Measurements from ENCODE around the gene ERVFRD-1. TPM values are rescaled to one million over a fixed set of nuclear protein-coding genes. Genes with fewer than 3 reads are reported as not detected.
"Not testable (repeated sequence)": the region's sequence is repeated elsewhere in the genome, so short reads cannot be mapped to it uniquely, and the experiment has no call there.

Gene ERVFRD-1
- polyA plus RNA-seq, 4 donors = 0.13 to 0.25 (median 0.18) TPM

DNA sequence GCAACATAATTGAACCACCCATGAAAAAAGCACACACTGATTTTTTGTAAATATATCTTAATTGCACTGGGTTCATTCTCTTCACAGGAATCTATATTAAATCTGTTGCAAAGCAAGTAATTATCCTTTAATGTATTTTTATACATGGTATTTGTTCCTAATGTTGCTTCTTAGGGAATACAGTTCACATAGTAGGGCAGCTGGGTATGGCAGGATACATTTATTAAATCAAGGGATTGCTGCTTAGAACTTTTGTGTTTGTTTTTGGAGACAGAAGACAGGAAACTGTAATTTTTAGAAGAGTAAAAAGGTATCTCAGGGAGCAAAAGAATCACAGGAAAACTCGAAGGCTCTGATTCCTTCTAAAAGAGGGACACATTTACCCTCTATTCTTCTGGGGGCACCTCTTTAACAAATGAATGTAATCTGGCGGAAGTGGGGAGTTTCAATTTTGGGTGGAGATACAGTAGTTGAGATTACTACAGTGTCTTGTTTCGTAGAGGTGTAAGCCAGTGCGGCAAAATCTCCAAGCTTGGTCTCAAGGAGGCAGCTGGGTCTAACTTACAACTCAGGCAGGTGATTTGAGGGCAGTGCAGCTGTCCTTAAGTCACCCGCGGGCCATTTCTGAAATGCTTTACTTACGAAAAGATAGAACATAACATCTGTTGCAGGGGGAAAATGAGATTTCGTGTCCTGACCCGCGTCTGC, 18.7 kb downstream of the ERVFRD-1 start:
- DNase-seq (ENCODE audit: low read depth in 4 of 4, low spot score in 3 of 4) = peak in 2 of 4 donors; percentile 28 to 37

DNA sequence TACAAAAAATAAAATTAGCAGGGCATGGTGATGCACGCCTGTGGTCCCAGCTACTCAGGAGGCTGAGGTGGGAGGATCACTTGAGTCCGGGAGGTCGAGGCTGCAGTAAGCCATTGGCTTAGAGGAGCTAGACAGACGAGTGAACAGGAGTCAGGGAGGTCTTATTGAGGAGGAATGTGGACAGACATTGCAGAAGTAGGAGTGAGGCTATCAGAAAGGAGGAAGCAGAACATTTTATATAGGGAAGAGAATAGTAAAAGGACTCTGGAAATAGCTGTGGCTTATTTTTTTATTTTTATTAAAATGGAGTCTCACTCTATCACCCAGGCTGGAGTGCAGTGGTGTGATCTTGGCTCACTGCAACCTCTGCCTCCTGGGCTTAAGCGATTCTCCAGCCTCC, 20.4 kb downstream of the ERVFRD-1 start:
- DNase-seq (ENCODE audit: low read depth in 4 of 4, low spot score in 3 of 4) = not testable (repeated sequence)

DNA sequence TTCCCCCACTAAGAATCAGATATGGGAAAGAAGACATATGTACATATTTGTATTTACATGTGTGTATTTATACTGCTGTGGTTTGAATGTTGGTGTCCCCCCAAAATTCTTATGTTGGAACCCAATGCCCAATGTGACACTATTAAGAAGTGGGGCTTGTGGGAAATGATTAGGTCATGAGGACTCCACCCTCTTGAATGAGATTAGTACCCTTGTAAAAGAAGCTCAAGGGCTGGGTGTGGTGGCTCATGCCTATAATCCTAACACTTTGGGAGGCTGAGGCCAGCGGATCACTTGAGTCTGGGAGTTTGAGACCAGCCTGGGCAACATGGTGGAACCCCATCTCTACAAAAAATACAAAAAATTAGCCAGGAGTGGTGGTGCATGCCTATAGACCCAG, 21.8 kb downstream of the ERVFRD-1 start:
- DNase-seq (ENCODE audit: low read depth in 4 of 4, low spot score in 3 of 4) = no peak

DNA sequence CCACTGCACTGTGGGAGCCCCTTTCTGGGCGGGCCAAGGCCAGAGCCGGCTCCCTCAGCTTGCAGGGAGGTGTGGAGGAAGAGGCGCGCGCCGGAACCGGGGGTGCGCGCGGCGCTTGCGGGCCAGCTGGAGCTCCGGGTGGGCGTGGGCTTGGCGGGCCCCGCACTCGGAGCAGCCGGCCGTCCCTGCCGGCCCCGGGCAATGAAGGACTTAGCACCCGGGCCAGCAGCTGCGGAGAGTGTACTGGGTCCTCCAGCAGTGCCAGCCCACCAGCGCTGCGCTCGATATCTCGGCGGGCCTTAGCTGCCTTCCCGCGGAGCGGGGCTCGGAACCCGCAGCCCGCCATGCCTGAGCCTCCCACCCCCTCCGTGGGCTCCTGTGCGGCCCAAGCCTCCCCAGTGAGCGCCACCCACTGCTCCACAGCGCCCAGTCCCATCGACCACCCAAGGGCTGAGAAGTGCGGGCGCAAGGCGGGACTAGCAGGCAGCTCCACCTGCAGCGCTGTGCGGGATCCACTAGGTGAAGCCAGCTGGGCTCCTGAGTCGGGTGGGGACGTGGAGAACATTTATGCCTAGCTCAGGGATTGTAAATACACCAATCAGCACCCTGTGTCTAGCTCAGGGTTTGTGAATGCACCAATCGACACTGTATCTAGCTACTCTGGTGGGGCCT, 24.2 kb downstream of the ERVFRD-1 start:
- not testable (repeated sequence) for DNase-seq (ENCODE audit: low read depth in 4 of 4, low spot score in 3 of 4)

DNA sequence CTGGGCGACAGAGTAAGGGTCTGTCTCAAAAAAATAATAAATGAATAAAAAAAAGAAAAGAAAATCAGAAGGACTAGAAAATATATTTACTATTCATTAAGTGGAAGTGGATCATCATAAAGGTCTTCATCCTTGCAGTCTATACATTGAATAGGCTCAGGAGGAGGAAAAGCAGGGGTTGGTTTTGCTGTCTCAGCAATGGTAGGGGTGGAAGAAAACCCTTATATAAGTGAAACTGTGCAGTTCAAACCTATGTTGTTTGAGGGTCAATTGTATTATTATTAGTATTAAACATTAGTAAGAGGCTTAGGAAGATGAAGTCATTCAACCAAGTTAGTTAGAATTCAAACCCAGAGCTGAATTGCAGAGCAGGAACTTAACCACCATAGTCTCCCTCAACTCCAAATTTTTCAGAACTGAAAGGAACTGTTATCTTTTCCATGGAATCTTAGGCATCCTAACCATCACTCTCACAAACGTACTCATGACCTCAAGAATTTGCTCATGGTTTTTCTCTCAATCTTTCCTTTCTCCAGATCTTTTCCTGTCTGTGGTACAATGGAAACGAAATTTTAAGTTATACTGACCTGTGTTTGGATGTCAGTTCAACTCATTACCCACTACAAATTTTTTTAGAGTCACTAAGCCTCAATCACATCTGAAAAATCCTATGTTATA, 25.6 kb downstream of the ERVFRD-1 start:
- no peak for DNase-seq (ENCODE audit: low read depth in 4 of 4, low spot score in 3 of 4)

DNA sequence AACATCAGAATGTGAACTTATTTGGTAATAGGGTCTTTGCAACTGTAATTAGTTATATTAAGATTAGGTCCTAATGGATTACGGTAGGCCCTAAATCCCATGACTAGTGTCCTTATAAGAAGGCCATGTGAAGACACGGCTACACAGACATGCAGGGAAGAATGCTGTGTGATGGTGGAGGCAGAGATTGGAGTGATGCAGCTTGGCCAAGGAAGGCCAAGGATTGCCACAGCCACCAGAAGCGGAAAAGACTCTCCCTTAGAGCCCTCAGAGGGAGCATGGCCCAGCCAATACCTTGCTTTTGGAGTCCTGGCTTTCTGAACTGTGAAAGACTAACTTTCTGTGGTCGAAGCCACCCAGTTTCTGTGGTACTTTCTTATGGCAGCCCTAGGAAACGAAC, 27.6 kb downstream of the ERVFRD-1 start:
- no peak for DNase-seq (ENCODE audit: low read depth in 4 of 4, low spot score in 3 of 4)

DNA sequence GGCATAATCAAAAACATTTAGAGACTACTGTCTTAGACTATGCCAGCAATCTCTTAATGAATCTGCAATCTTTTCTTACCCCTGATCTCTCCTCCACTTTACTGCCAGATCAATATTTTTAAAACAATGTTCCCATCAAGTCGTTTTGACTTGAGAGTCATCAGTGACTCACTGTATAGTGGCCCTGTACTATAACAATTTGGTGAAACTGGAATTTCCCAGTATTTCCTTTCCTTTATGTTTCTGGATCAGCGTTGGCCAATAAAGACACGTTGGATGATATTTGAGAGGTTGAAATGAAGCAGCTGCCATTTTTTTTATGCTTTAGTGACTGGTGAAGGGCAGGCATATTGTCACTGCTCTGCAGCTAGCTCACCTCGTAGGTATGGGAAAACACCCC, 28.0 kb downstream of the ERVFRD-1 start:
- DNase-seq (ENCODE audit: low read depth in 4 of 4, low spot score in 3 of 4) = no peak

DNA sequence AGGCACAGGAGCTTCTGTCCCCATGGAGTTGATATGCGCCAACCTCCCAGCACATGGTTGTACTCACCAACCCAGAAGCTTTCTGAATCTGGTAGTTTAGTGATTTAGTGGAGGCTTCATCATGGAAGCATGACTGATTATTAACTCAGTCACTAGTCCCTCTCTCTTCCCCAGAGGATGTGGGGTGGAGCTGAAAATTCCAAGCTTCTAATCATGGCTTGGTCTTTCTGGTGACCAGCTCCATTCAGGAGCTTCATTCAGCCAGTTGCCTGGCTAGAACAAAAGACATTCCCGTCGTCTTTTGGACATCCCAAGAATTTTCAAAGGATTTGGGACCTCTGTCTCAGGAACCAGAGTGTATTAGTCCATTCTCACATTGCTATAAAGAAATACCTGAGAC, 31.2 kb downstream of the ERVFRD-1 start:
- no peak for DNase-seq (ENCODE audit: low read depth in 4 of 4, low spot score in 3 of 4)

DNA sequence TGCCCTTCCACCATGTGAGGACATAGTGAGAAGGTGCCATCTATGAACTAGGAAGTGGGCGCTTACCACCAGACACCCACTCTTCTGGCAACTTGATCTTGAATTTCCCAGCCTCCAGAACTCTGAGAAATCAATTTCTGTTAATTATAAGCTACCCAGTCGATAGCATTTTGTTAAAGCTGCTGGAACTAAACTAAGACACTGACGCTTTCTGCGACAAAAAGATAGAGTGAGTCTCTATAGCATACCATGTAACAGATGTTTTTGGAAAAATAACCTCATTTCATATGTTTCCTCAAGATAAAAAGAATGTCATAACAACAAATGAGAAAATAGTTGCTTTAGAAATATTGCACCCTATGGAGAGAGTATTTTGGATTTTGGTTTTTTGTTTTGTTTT, 33.3 kb downstream of the ERVFRD-1 start:
- no peak for DNase-seq (ENCODE audit: low read depth in 4 of 4, low spot score in 3 of 4)

DNA sequence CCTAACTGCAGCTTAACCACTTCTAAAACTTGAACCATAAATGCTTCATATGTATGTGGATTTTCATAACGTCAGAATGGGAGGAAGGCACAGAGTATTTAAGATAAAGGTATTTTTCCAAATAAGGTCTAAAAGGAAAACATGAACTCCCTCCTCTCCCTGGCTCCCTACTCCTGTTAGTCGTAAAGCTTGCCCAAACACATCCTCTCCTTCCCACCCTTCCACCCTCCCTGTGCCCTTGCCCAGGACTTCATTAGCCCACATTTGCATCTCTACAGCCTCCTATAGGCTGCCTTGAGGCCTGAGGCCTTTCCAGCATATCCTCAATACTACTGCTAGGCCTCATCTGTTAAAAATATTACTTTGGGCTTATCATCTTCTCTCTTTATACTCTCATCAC, 35.0 kb downstream of the ERVFRD-1 start:
- DNase-seq (ENCODE audit: low read depth in 4 of 4, low spot score in 3 of 4) = no peak

DNA sequence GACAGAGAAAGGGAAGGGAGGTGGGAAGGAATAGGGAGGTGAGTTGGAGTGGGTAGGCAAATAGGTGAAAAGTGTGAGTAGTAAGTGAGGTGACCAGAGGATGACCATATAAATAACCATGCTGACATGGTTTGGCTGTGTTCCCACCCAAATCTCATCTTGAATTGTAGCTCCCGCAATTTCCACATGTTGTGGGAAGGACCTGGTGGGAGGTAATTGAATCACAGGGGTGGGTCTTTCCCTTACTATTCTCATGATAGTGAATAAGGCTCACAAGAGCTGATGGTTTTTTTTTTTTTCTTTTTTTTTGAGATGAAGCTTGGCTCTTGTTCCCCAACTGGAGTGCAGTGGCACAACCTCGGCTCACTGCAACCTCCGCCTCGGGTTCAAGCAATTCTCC, 39.4 kb downstream of the ERVFRD-1 start:
- DNase-seq (ENCODE audit: low read depth in 4 of 4, low spot score in 3 of 4) = no peak

DNA sequence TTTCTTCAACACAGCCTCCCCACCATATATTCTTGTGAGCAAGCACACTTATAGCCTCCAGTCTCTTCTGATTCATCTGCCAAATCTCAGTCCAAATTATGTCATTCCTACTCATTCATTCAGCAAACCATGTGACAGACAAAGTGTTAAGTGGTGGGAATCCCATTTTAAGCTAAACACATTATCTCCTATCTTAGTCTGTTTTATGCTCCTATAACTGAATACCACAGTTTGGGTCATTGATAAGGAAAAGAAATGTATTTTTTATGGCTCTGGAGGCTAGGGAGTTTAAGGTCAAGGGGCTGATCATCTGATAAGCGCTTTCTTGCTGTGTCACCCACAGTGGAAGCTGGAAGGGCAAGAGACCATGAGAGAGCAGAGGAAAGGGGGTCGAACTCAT, 41.8 kb downstream of the ERVFRD-1 start:
- DNase-seq (ENCODE audit: low read depth in 4 of 4, low spot score in 3 of 4) = no peak

DNA sequence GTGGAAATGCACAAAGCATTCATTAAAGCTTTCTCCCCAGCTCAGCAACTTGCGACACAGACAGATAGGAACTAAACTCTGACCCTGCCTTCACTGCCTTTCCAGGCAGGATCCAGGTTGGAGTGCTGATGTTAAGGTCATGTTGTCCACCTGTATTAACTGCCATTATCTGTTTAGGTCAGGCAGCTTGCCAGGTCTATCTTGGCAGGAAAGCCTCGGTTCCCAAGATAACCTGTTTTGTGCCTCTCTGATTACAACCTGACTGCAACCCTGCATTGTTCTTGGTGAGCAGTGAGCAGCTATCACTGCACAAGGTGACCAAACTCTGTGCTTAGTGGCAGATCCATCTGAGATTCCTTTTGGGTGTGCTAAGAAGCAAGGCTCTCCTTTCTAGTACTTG, 44.2 kb downstream of the ERVFRD-1 start:
- no peak for DNase-seq (ENCODE audit: low read depth in 4 of 4, low spot score in 3 of 4)

DNA sequence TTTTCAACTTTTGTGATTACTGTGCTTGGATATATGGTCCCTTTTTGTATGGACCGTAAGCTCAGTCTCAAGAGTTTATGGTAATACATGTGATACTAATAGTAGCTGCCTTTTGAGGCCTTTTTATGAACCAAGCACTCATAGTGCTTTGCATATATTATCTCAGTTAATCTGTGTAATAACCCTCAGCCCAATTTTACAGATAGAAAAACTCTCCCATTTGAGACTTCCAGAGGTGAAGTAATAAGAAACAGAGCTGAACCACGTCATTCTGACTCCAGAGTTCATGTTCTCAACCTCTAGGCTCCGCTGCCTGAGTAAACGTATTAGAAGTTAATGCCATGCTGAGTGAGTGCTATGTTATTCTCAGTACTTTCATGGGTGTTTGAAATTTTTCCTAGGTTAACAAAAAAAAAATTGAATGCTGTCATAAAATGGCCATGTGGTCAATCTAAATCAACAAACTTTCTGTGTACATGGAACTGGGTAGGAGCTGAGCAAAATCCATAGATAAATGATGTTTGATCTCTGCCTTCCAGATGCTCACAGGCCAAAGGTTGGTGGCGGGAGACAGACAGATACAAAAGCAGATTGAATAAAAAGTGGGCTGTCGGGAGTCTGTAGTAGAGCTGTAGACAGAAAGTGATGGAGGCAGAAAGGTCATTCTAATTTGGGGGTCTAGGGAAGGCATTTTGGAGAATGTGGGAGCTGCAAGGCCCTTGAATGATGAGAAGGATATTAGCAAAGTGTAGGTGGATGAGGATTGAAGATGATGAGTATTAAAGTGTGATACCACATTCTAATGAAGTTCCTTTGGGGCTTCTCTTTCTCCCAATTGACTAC, 44.8 kb downstream of the ERVFRD-1 start:
- DNase-seq (ENCODE audit: low read depth in 4 of 4, low spot score in 3 of 4) = no peak

DNA sequence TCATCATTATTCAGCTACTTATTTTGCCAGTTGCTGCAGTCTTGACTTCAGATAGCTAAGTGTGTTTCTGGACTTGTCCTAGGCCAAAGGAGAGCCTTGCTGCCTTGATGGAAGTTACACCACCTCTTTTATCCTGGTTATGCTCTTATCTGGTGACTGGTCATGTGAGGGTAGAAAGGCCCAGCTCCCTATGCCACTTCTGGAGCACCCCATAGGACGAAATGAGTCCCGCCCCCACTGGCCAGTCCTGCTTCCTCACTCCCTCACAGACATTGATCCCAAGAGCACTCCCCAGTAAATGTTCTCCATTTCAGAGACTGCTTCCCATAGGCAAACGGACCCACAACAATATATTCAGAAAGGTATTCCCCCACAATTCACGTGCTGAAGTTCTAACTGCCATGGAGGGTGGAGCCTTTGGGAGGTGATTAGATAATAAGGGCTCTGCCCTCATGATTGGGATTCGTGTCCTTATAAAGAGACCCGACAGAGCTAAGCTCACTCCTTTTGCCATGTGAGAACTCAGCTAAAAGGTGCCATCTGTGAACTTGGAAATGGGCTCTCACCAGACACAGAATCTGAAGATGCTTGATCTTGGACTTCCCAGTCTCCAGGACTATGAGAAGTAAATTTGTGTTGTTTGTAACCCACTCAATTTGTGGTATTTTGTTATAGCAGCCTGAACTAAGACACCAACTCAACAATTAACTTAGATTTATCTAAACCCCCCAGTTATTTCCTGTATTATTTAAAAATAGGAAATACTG, 45.9 kb downstream of the ERVFRD-1 start:
- DNase-seq (ENCODE audit: low read depth in 4 of 4, low spot score in 3 of 4) = no peak

DNA sequence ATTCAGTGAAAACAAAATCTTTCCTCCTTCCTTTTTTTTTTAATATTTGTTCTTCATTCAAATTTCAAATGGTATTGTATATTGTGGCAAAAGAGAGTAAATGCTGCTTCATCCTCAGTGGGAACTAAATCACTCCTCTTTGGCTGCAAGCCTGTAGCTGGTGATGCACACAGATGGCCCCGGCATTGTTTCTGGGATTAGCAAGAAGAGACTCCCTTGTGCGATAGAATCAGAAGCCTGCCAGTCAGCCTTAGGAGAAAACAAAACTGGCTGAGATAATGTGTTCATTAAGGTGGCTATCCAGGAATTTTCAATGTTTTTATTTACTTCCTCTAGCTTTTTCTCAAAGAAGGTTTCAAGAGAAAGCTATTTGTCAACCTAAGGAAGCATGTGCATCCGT, 46.7 kb downstream of the ERVFRD-1 start:
- DNase-seq (ENCODE audit: low read depth in 4 of 4, low spot score in 3 of 4) = no peak

DNA sequence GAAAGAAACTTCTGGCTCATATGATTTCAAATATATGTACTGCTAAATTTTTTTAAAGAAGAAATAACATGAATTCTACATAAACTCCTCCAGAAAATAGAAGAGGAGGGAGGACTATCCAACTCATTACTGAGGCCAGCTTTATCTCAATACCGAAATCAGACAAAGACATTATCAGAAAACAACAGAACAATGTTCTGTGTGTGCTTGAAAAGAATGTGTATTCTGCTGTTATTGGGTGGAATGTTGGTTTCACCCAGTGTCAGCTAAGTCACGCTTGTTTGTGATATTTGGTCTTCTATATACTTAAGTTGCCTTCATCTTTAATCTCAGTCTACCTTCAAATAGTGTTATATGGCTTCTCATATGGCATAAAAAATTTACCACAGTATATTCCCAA, 48.8 kb downstream of the ERVFRD-1 start:
- DNase-seq (ENCODE audit: low read depth in 4 of 4, low spot score in 3 of 4) = no peak

DNA sequence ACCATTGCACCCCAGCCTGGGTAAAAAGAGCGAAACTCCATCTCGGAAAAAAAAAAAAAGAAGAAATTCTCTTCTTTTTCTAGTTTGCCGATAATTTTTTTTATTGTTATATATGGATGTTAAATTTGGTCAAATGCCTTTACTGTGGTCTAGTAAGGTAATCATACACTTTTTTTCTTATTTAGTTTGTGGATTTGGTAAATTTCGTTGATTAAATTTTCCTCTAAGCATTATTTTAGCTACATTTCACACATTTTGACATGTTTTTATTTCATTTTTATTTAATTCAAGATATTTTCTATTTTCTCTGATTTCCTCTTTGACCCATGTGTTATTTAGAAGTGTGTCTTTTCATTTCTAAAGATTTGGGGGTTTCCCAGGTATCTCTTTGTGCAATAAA, 49.4 kb downstream of the ERVFRD-1 start:
- DNase-seq (ENCODE audit: low read depth in 4 of 4, low spot score in 3 of 4) = no peak

DNA sequence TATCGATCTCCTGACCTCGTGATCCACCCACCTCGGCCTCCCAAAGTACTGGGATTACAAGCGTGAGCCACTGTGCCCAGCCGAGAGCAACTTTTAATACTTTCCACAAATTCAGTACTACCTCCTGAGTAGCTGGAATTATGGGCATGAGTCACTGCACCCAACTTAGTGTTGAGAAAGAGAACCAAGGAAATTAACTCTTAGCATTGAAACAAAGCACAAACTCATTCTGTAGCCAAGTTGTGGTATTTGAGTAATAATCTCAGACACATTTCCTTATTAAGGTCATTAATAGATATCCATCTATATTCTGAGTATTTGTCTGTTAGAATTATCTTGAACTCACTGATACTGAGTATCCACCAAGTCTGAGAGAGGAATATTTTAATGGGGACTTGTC, 53.1 kb downstream of the ERVFRD-1 start:
- no peak for DNase-seq (ENCODE audit: low read depth in 4 of 4, low spot score in 3 of 4)

DNA sequence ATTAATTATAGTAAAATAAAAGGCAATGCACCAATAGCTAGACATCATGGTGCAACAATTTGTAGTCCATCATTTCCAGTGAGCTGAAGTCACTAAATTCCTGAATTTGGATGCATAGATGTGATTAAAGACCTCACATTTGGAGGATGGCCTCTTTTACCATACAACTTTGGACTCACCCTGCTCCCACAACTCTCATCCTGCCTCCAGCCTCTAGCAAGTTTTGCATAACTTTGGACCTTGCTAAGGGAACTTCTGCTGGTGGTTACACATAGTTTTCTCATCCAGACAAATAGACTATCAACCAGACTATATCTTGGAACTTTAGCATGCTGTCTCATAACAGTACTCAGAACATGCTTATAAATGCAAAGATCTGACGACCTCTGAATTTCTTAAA, 54.7 kb downstream of the ERVFRD-1 start:
- no peak for DNase-seq (ENCODE audit: low read depth in 4 of 4, low spot score in 3 of 4)
